ENCODE measurements around the gene PTPRG.

PTPRG gene

GRCh38 chr3:61601831-61602230, 40.5 kb downstream of the PTPRG start:
- TF ChIP-seq, protein P1, sequence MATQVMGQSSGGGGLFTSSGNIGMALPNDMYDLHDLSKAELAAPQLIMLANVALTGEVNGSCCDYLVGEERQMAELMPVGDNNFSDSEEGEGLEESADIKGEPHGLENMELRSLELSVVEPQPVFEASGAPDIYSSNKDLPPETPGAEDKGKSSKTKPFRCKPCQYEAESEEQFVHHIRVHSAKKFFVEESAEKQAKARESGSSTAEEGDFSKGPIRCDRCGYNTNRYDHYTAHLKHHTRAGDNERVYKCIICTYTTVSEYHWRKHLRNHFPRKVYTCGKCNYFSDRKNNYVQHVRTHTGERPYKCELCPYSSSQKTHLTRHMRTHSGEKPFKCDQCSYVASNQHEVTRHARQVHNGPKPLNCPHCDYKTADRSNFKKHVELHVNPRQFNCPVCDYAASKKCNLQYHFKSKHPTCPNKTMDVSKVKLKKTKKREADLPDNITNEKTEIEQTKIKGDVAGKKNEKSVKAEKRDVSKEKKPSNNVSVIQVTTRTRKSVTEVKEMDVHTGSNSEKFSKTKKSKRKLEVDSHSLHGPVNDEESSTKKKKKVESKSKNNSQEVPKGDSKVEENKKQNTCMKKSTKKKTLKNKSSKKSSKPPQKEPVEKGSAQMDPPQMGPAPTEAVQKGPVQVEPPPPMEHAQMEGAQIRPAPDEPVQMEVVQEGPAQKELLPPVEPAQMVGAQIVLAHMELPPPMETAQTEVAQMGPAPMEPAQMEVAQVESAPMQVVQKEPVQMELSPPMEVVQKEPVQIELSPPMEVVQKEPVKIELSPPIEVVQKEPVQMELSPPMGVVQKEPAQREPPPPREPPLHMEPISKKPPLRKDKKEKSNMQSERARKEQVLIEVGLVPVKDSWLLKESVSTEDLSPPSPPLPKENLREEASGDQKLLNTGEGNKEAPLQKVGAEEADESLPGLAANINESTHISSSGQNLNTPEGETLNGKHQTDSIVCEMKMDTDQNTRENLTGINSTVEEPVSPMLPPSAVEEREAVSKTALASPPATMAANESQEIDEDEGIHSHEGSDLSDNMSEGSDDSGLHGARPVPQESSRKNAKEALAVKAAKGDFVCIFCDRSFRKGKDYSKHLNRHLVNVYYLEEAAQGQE (IDR thresholded peaks at IDR 0.05; ENCODE audit: insufficient read depth in 1 of 2, low read depth in 2 of 2, low read length in 2 of 2), result no peak
- TF ChIP-seq FOXP2 (optimal IDR thresholded peaks at IDR 0.05; ENCODE audit: borderline replicate concordance, extremely low read depth, extremely low read length, insufficient read depth), result no peak

DNA sequence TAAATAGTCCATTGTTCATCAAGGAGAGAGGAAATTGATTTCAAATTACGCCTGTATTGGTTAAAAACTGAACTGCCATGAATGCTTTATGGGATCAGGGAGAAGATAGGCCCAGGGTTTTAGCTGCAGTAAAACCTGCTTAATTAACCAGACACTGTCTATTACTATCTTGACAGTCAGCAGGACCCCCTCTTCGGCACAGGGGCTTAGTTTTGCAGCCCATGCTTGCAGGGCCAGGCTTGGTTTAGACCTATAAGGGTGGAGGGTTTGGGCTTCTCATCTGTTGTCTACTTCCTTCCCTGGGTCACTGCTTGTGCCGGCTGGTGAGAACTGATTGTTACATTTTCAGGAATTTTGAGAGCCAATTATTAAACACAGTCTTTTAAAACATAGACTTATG, 41.1 kb downstream of the PTPRG start:
- TF ChIP-seq, protein P1 (IDR thresholded peaks at IDR 0.05; ENCODE audit: insufficient read depth in 1 of 2, low read depth in 2 of 2, low read length in 2 of 2), result no peak
- TF ChIP-seq SIN3A (IDR thresholded peaks at IDR 0.05; ENCODE audit: borderline replicate concordance, insufficient read depth, low read length) (no peak), TAF1 (IDR thresholded peaks at IDR 0.05; ENCODE audit: borderline replicate concordance, insufficient read depth, low read length) (no peak), FOXP2 (optimal IDR thresholded peaks at IDR 0.05; ENCODE audit: borderline replicate concordance, extremely low read depth, extremely low read length, insufficient read depth) (no peak), POLR2AphosphoS5 (IDR thresholded peaks at IDR 0.05; ENCODE audit: low read depth, low read length) (no peak)

- TF ChIP-seq SIN3A (IDR thresholded peaks at IDR 0.05; ENCODE audit: borderline replicate concordance, insufficient read depth, low read length) (no peak), FOXP2 (optimal IDR thresholded peaks at IDR 0.05; ENCODE audit: borderline replicate concordance, extremely low read depth, extremely low read length, insufficient read depth) (no peak), POLR2AphosphoS5 (IDR thresholded peaks at IDR 0.05; ENCODE audit: low read depth, low read length) (no peak), TAF1 (IDR thresholded peaks at IDR 0.05; ENCODE audit: borderline replicate concordance, insufficient read depth, low read length) (no peak)
- TF ChIP-seq, protein P1 (IDR thresholded peaks at IDR 0.05; ENCODE audit: insufficient read depth in 1 of 2, low read depth in 2 of 2, low read length in 2 of 2), result no peak
Observed at GRCh38 chr3:61605589-61606175, 44.3 kb downstream of the PTPRG start.

DNA sequence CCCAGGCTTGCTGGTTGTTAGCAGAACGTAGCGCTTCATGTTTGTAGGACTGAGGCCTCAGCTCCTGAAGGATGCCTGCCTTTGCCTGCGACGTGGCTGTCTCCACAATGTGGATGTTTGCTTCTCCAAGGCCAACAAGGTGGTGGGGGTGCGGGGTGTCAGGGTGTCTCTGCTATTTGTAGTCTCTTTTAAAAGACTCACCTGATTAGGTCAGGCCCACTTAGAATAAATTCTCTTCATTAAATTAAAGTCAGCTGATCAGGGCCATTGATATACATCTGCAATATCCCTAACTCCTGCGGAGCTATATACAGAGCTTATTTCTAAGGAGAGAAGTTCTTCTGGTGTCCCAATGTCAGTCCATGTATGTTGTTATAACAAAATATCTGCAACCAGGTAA, 44.8 kb downstream of the PTPRG start:
- no peak for TF ChIP-seq POLR2AphosphoS5 (IDR thresholded peaks at IDR 0.05; ENCODE audit: low read depth, low read length)
- TF ChIP-seq, protein P1 (IDR thresholded peaks at IDR 0.05; ENCODE audit: insufficient read depth in 1 of 2, low read depth in 2 of 2, low read length in 2 of 2), result no peak
- TF ChIP-seq SIN3A (IDR thresholded peaks at IDR 0.05; ENCODE audit: borderline replicate concordance, insufficient read depth, low read length), result no peak
- TF ChIP-seq TAF1 (IDR thresholded peaks at IDR 0.05; ENCODE audit: borderline replicate concordance, insufficient read depth, low read length), result no peak
- no peak for TF ChIP-seq FOXP2 (optimal IDR thresholded peaks at IDR 0.05; ENCODE audit: borderline replicate concordance, extremely low read depth, extremely low read length, insufficient read depth)

DNA sequence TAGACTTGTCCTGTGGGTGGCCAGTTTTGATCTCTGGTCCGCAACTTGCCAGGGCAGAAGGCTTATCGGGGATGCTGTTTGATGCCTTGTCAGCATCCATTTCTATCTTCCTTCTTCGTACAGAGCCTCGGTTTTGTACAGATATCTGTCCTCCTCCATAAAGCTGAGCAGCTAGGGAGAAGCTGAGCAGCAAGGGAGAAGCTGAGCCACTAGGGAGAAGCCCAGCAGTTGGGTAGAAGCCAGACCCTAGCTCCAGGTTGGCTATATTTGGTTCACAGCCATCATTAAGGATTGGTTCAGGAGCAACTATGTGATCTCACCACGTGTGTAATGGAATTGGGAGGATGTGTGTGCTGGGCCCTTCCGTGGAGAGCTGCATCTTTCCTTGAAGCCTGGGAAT, 46.7 kb downstream of the PTPRG start:
- TF ChIP-seq, protein P1 (IDR thresholded peaks at IDR 0.05; ENCODE audit: insufficient read depth in 1 of 2, low read depth in 2 of 2, low read length in 2 of 2), result no peak
- TF ChIP-seq TAF1 (IDR thresholded peaks at IDR 0.05; ENCODE audit: borderline replicate concordance, insufficient read depth, low read length), result no peak

Measured in PFSK-1 (cell line).